GM12874 (cell line): ENCODE measurements around the gene PRRX2.

Experiments
- TF ChIP-seq, protein P1 (sequence below): IDR thresholded peaks from 2 replicates; pipeline ENCODE4 v1.5.1; 2011; ENCODE audit warnings: low read depth, mild to moderate bottlenecking, control low read depth, low read length, moderate library complexity; ENCODE audit not compliant: insufficient read depth

Gene PRRX2

DNA sequence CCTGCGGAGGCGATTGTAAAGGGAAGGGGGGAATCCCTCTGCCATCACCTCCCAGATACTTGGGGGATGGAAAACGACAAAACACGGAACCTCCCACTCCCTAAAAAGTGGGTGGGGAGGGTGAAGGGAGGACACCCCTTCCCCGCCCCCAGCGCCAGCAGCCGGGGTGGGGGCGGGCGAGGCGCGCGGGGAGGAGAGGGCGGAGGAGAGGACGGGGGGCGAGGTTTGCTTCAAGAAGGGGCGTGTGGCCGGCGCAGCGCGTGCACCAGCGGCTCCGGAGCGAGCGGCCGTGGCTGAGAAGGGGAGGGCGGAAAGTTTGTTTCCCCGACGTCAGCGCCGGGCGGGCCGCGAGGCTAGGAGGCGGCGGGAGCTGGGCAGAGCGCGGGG lies at the start of gene PRRX2:
PRRX2 (plus strand) TSS at position 259 of the 387 bp plus-strand sequence. CDS start 221 bp downstream, outside the sequence.
- TF ChIP-seq, protein P1, sequence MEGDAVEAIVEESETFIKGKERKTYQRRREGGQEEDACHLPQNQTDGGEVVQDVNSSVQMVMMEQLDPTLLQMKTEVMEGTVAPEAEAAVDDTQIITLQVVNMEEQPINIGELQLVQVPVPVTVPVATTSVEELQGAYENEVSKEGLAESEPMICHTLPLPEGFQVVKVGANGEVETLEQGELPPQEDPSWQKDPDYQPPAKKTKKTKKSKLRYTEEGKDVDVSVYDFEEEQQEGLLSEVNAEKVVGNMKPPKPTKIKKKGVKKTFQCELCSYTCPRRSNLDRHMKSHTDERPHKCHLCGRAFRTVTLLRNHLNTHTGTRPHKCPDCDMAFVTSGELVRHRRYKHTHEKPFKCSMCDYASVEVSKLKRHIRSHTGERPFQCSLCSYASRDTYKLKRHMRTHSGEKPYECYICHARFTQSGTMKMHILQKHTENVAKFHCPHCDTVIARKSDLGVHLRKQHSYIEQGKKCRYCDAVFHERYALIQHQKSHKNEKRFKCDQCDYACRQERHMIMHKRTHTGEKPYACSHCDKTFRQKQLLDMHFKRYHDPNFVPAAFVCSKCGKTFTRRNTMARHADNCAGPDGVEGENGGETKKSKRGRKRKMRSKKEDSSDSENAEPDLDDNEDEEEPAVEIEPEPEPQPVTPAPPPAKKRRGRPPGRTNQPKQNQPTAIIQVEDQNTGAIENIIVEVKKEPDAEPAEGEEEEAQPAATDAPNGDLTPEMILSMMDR: no peak

DNA sequence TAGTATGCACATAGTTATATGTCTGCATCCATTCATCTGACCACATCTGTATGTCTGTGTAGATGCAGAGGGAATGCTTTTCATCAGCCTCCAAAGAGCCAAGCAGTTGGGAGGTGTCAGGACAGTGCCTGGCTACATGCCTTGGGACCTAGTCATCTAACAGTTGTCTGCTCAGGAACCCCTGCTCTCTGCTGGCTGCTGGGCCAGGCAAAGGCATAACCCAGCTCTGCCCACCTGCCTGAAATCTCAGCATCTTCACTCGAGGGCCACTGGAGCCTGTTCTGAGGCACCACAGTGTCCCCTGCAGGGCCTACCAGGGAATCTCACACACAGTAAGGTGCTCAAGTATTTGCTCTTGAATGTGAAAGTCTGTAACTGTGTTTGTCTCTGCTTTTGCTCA lies 48.3 kb upstream of the PRRX2 start:
- TF ChIP-seq, protein P1: peak; percentile 59

DNA sequence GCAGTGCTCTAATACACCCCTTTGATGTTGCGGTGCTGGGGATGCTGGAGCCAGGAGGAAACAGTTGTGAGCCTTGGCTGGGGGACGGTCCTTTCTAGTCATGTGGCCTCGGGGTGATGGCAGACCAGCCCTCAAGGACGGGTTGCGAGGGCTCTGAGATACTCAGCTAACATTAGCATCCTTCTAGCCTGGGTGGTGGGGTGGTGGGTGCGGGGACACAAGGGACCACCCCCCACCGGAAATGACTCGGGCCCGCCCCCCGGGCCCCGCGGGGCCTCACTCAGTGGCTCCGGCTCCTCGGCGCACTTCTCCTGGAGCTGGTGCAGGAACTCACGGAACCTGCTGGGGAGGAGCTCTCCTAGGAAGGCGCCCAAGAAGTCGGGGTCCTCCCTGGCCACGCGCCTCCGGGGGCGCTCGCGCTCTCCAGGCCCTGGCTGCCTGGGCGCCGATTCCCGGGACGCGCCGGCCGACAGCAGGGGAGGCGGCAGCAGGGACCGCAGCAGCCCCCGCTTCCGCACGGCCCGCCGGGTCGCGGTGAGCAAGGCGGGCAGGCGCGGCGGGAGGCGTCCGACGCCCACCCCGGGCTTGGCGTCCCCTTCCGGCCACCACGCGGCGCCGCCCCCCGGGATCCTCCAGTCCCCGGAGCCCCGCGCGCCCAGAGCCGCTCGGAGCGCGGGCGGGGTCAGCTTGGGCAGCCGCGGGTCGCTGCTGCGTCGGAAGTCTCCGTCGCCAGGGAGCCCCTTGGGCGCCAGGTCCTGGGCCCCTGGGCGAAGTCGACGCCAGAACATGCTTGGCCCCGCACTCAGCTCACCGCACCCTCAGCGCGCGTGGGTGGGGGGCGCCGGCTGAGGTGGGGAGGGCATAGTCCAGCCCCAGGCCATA lies 45.4 kb upstream of the PRRX2 start:
- TF ChIP-seq, protein P1: 0 out of 2 replicates have a peak, but pooled peaks have one; percentile 8

DNA sequence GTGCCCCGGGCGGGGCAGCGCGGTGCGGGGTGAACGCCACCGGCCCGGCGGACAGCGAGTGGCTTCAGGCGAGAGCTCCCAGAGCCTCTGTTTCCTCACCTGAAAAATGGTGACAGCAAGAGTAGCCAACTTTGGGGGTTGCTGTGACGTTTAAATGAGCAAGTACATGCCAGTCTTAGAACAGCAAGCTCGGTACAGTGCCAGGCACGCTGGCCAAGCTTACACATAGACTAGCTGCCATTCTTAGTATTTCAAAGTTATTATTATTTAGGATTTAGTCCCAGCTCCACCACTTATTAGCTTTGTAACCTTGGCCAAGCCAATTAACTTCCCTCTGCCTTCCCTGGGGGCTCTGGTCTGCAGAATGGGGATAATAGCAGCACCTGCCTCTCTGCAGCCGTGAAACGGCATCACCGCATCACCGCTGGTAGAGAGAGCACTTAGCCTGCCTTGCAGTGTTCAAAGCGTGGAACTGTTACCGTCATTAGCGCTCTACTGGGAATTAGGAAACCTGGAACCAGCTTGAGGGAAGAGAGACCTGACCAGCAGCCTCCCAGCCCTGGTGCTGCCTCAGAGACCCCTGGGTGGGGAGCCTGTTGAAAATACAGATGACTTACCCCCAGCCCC lies 44.7 kb upstream of the PRRX2 start, which contains the start of gene C9orf50:
C9orf50 (minus strand) TSS at position 433 of the 627 bp plus-strand sequence. CDS start 527 bp downstream, outside the sequence.
- TF ChIP-seq, protein P1: no peak

DNA sequence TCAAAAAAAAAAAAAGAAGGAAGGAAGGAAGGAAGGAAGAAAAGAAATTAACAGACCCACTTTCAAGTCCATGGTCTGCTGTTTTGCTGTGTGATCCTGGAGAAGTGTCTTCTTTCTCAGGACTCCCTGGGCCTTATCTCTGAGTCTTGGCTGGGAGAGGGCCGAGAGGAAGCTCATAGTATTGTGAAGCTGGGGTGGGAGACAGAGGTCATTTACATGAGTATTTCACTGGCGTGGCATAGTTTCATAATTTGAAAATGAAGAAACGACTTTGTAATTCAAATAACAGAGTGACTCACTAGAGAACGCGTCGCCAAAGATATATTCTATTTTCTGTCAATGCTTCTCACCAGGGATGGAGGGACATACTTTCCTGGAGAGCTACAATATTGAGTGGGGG lies 42.1 kb upstream of the PRRX2 start:
- TF ChIP-seq, protein P1: no peak

DNA sequence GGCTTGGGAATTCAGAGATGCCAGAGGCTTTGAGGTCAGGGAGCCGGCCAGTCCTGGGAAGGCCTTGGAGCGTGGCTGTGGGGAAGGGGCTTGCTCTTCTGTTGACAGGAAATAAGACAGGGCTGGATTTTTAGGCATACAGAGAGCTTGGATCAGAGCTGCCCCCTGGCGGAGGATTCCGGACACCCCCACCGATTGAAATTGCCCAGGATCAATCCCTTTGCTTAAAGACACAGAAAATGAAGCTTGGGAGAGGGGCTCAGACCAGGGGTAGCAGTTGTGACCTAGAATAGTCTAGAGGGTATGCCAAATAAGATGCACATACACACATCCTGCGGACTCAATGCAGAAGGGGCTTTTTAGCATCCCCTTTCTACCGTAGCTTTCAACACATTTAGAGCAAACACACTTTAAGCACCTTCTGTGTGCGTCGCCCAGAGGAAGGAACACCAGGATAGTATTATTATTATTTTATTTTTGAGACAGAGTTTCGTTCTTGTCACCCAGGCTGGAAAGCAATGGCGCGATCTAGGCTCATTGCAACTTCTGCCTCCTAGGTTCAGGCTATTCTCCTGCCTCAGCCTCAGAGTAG lies 41.2 kb upstream of the PRRX2 start:
- TF ChIP-seq, protein P1: peak; percentile 85

DNA sequence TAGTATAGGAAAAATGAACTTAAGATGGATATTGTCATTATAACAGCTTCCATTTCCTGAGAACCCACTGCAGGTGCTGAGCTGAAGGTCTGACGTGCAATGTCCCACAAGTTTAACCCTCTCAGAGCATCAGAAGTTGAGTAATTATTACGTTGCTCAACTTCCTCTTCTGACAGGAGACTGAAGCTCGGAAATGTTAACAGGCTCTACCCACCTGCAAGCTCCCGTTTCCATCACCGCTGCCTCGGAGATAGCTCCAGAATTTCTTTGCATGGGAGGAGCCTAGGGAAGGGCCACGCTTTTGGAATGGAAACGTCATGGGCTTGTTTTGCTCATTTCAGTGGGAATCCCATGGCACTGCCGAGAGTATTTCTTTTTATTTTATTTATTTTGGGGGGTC lies 40.5 kb upstream of the PRRX2 start:
- TF ChIP-seq, protein P1: no peak
